GM12892 (cell line): ENCODE results near the gene TTC33.

Experiments used
- POLR2A ChIP-seq: IDR thresholded peaks from 2 replicates; pipeline ENCODE4 v1.6.1; 2011; ENCODE audit warnings: low read depth, low read length, control low read depth
- POLR2AphosphoS5 ChIP-seq: IDR thresholded peaks from 2 replicates; pipeline ENCODE4 v1.6.1; 2011; ENCODE audit warnings: low read depth, low read length, control low read depth
- TAF1 ChIP-seq: IDR thresholded peaks from 2 replicates; pipeline ENCODE4 v1.6.1; 2011; ENCODE audit warnings: low read depth, mild to moderate bottlenecking, control low read depth, low read length, borderline replicate concordance

GRCh38 chr5:40485021-40485998, 270.5 kb downstream of the TTC33 start:
- TF ChIP-seq POLR2AphosphoS5 (no peak), TAF1 (no peak), POLR2A (no peak)
